ENCODE data around the gene CNBP. TPM values are rescaled to one million over a fixed set of nuclear protein-coding genes. Genes with fewer than 3 reads are reported as not detected.
A peak's percentile ranks its signal among the peaks of the same experiment; 100 is the strongest.

CNBP gene
- total and polyA plus RNA-seq, 9 of the 15 experiments (the other 6 are each of a cell fraction or from before 2014, with no cell fraction given): 284 to 717 (median 412) TPM

DNA sequence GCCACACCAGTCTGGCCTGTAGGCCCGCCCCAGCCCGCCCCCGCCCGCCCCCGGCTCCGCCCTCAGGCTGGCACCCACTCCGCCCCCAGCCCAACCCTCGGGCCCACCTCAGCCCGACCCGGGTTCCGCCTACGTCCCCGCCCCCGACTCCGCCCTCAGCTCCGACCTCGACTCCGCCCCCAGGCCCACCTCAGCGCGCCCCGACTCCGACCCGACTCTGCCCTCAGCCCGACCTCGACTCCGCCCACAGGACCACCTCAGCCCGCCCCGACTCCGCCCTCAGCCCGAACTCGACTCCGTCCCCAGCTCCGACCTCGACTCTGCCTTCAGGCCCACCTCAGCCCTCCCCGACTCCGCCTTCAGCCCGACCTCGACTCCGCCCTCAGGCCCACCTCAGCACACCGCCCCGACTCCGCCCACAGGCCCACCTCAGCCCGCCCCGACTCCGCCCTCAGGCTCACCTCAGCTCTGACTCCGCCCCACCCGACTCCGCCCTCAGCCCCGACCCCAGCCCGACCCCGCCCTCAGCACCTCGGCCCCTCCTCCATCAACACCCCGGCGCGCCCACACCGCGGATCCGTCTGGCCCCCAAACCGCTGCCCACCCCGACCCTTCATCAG, 61.8 kb downstream of the CNBP start, which contains the start of gene RAB43 (continued):
- TF ChIP-seq ZBTB26 (CRISPR knock-in tag; IDR thresholded peaks at IDR 0.05) (0 out of 2 replicates have a peak, but pooled peaks have one; percentile 26), CTBP1 (IDR thresholded peaks at IDR 0.05; ENCODE audit: borderline replicate concordance) (no peak), TAF7 (tag; IDR thresholded peaks at IDR 0.05) (no peak), ASH1L (IDR thresholded peaks at IDR 0.05; ENCODE audit: borderline replicate concordance, low read depth, partially characterized antibody) (no peak), ZNF174 (CRISPR knock-in tag; IDR thresholded peaks at IDR 0.05) (no peak), TFAP4 (CRISPR knock-in tag; IDR thresholded peaks at IDR 0.05; ENCODE audit: borderline replicate concordance) (peak; percentile 15; the same call in 1 of the 2 replicates), USF2 (CRISPR knock-in tag; IDR thresholded peaks at IDR 0.05) (no peak), ZNF232 (CRISPR knock-in tag; IDR thresholded peaks at IDR 0.05) (no peak), TOE1 (IDR thresholded peaks at IDR 0.05; ENCODE audit: borderline replicate concordance) (no peak), TOE1 (CRISPR knock-in tag; IDR thresholded peaks at IDR 0.05; ENCODE audit: borderline replicate concordance, low read depth) (0 out of 2 replicates have a peak, but pooled peaks have one; percentile 32), THRAP3 (IDR thresholded peaks at IDR 0.05; ENCODE audit: borderline replicate concordance) (no peak), PCBP1 (IDR thresholded peaks at IDR 0.05; ENCODE audit: low read depth, low read length, poor library complexity, severe bottlenecking) (peak; percentile 28), HDAC8 (tag; IDR thresholded peaks at IDR 0.05) (no peak), KLF13 (tag; IDR thresholded peaks at IDR 0.05; ENCODE audit: borderline replicate concordance, low read depth) (no peak), ZNF280B (CRISPR knock-in tag; IDR thresholded peaks at IDR 0.05) (no peak)
- TF ChIP-seq, protein P1, sequence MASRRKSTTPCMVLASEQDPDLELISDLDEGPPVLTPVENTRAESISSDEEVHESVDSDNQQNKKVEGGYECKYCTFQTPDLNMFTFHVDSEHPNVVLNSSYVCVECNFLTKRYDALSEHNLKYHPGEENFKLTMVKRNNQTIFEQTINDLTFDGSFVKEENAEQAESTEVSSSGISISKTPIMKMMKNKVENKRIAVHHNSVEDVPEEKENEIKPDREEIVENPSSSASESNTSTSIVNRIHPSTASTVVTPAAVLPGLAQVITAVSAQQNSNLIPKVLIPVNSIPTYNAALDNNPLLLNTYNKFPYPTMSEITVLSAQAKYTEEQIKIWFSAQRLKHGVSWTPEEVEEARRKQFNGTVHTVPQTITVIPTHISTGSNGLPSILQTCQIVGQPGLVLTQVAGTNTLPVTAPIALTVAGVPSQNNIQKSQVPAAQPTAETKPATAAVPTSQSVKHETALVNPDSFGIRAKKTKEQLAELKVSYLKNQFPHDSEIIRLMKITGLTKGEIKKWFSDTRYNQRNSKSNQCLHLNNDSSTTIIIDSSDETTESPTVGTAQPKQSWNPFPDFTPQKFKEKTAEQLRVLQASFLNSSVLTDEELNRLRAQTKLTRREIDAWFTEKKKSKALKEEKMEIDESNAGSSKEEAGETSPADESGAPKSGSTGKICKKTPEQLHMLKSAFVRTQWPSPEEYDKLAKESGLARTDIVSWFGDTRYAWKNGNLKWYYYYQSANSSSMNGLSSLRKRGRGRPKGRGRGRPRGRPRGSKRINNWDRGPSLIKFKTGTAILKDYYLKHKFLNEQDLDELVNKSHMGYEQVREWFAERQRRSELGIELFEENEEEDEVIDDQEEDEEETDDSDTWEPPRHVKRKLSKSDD (conservative IDR thresholded peaks at IDR 0.05; ENCODE audit: low read length): no peak
- TF ChIP-seq, protein P2, sequence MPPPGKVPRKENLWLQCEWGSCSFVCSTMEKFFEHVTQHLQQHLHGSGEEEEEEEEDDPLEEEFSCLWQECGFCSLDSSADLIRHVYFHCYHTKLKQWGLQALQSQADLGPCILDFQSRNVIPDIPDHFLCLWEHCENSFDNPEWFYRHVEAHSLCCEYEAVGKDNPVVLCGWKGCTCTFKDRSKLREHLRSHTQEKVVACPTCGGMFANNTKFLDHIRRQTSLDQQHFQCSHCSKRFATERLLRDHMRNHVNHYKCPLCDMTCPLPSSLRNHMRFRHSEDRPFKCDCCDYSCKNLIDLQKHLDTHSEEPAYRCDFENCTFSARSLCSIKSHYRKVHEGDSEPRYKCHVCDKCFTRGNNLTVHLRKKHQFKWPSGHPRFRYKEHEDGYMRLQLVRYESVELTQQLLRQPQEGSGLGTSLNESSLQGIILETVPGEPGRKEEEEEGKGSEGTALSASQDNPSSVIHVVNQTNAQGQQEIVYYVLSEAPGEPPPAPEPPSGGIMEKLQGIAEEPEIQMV (tag; conservative IDR thresholded peaks at IDR 0.05; ENCODE audit: low read depth): no peak

Measured in K562 (cell line).